Activated CD8-positive, alpha-beta memory T cell treated with anti-CD3 and anti-CD28 coated beads for 4 hours (primary cell): ENCODE data around the gene SOX5.
"Not testable (repeated sequence)": the region's sequence is repeated elsewhere in the genome, so short reads cannot be mapped to it uniquely, and the experiment has no call there.

Experiments
- DNase-seq, 2 donors: peaks; one replicate each; pipeline ENCODE4 v3.0.0-alpha.2; 2020; ENCODE audit warnings: low read depth in 2 of 2

SOX5 gene

GRCh38 chr12:23909551-23909950, 39.9 kb downstream of the SOX5 start:
- no peak for DNase-seq

GRCh38 chr12:23906329-23906728, 43.1 kb downstream of the SOX5 start:
- DNase-seq = no peak

GRCh38 chr12:23899434-23899833, 50.0 kb downstream of the SOX5 start:
- DNase-seq = no peak

GRCh38 chr12:23898121-23898520, 51.3 kb downstream of the SOX5 start:
- DNase-seq = no peak

GRCh38 chr12:23895792-23896218, 53.7 kb downstream of the SOX5 start:
- DNase-seq = no peak

- DNase-seq = no peak
Observed at GRCh38 chr12:23893611-23894010, 55.9 kb downstream of the SOX5 start.

- DNase-seq = no peak
Observed at GRCh38 chr12:23891115-23891514, 58.4 kb downstream of the SOX5 start.

- no peak for DNase-seq
Observed at GRCh38 chr12:23889069-23889440, 60.4 kb downstream of the SOX5 start.

- DNase-seq = no peak
Observed at GRCh38 chr12:23888396-23889068, 60.9 kb downstream of the SOX5 start.

- DNase-seq = no peak
Observed at GRCh38 chr12:23887055-23887835, 62.2 kb downstream of the SOX5 start.

GRCh38 chr12:23885394-23885793, 64.1 kb downstream of the SOX5 start:
- DNase-seq = no peak

- DNase-seq = no peak
Observed at GRCh38 chr12:23884909-23885308, 64.6 kb downstream of the SOX5 start.

- no peak for DNase-seq
Observed at GRCh38 chr12:23880988-23881387, 68.5 kb downstream of the SOX5 start.

GRCh38 chr12:23876618-23877017, 72.9 kb downstream of the SOX5 start:
- DNase-seq = not testable (repeated sequence)

GRCh38 chr12:23867794-23868193, 81.7 kb downstream of the SOX5 start:
- DNase-seq = no peak

GRCh38 chr12:23862701-23863100, 86.8 kb downstream of the SOX5 start:
- no peak for DNase-seq

- DNase-seq = no peak
Observed at GRCh38 chr12:23860019-23860418, 89.5 kb downstream of the SOX5 start.

- DNase-seq = no peak
Observed at GRCh38 chr12:23857178-23857577, 92.3 kb downstream of the SOX5 start.

GRCh38 chr12:23855813-23856212, 93.7 kb downstream of the SOX5 start:
- no peak for DNase-seq

- DNase-seq = no peak
Observed at GRCh38 chr12:23854598-23854997, 94.9 kb downstream of the SOX5 start.

- DNase-seq = no peak
Observed at GRCh38 chr12:23853640-23854039, 95.8 kb downstream of the SOX5 start.

GRCh38 chr12:23851602-23852001, 97.9 kb downstream of the SOX5 start:
- DNase-seq = no peak

- DNase-seq = no peak
Observed at GRCh38 chr12:23847857-23848256, 101.6 kb downstream of the SOX5 start.
